ENCODE results near the gene NCAPG2.

NCAPG2 gene

GRCh38 chr7:158603773-158604755 is 100.5 kb downstream of the NCAPG2 start:
- Mint-ChIP-seq H3K9me3 (no peaks in the 10 kb centered on the region), H3K27me3 (ENCODE audit: low read depth) (no peaks in the 10 kb centered on the region), H3K36me3 (ENCODE audit: low read depth) (peaks cover 6% of the 10 kb centered on the region), H3K4me1 (no peaks in the 10 kb centered on the region), H3K27ac (no peak overlapping the region), H3K4me3 (no peak overlapping the region)
- no peak for TF ChIP-seq CTCF (IDR thresholded peaks at IDR 0.05; ENCODE audit: unreplicated experiment in 3 of 3)

GRCh38 chr7:158602905-158603772 is 101.5 kb downstream of the NCAPG2 start:
- Mint-ChIP-seq H3K36me3 (ENCODE audit: low read depth) (peaks cover 3% of the 10 kb centered on the region), H3K27me3 (ENCODE audit: low read depth) (no peaks in the 10 kb centered on the region), H3K4me3 (no peak overlapping the region), H3K4me1 (no peaks in the 10 kb centered on the region), H3K9me3 (no peaks in the 10 kb centered on the region), H3K27ac (no peak overlapping the region)
- TF ChIP-seq CTCF (IDR thresholded peaks at IDR 0.05; ENCODE audit: unreplicated experiment in 3 of 3), result no peak

- Mint-ChIP-seq H3K27me3 (ENCODE audit: low read depth) (no peaks in the 10 kb centered on the region), H3K9me3 (no peaks in the 10 kb centered on the region), H3K36me3 (ENCODE audit: low read depth) (peaks cover 3% of the 10 kb centered on the region), H3K4me1 (no peaks in the 10 kb centered on the region), H3K4me3 (no peak overlapping the region), H3K27ac (no peak overlapping the region)
- TF ChIP-seq CTCF (IDR thresholded peaks at IDR 0.05; ENCODE audit: unreplicated experiment in 3 of 3), result no peak
Observed at GRCh38 chr7:158602041-158602440, 102.6 kb downstream of the NCAPG2 start.

GRCh38 chr7:158601090-158601489 is 103.5 kb downstream of the NCAPG2 start:
- H3K36me3 Mint-ChIP-seq (ENCODE audit: low read depth), result no peaks in the 10 kb centered on the region
- TF ChIP-seq CTCF (IDR thresholded peaks at IDR 0.05; ENCODE audit: unreplicated experiment in 3 of 3), result no peak
- H3K27ac Mint-ChIP-seq, result no peak overlapping the region
- no peaks in the 10 kb centered on the region for H3K27me3 Mint-ChIP-seq (ENCODE audit: low read depth)
- H3K4me1 Mint-ChIP-seq, result no peaks in the 10 kb centered on the region
- H3K4me3 Mint-ChIP-seq, result no peak overlapping the region
- peaks cover 3% of the 10 kb centered on the region for H3K9me3 Mint-ChIP-seq

- Mint-ChIP-seq H3K4me1 (no peaks in the 10 kb centered on the region), H3K36me3 (ENCODE audit: low read depth) (no peaks in the 10 kb centered on the region), H3K9me3 (peaks cover 11% of the 10 kb centered on the region), H3K27ac (no peak overlapping the region), H3K27me3 (ENCODE audit: low read depth) (peaks cover 2% of the 10 kb centered on the region), H3K4me3 (no peak overlapping the region)
- TF ChIP-seq CTCF (IDR thresholded peaks at IDR 0.05; ENCODE audit: unreplicated experiment in 3 of 3), result no peak
Observed at GRCh38 chr7:158596745-158597144, 107.9 kb downstream of the NCAPG2 start.

All from nephron (organoid).